GM23338 (cell line): ENCODE results near the gene BANP. TPM values are rescaled to one million over a fixed set of nuclear protein-coding genes. Genes with fewer than 3 reads are reported as not detected.

Source experiments
- ATAC-seq: fragments of 200-7000 bp; cut with Tn5 transposase; 3 replicates; pipeline ENCODE4 v1.9.1; 2020
- DNase-seq: peaks from one replicate; pipeline ENCODE4 v3.0.0-alpha.2; 2015; ENCODE audit warnings: low spot score
- H2AFZ ChIP-seq: fragments of 200-600 bp; sonication (generic); 2 replicates; pipeline ENCODE4 v1.8.0; 2016; ENCODE audit warnings: antibody characterized with exemption, mild to moderate bottlenecking, moderate library complexity
- H3F3A ChIP-seq: fragments of 200-600 bp; sonication (generic); replicated peaks from 2 replicates; pipeline ENCODE4 v1.8.0; 2017; ENCODE audit warnings: antibody characterized with exemption, mixed run types, low read depth
- H3K27ac ChIP-seq: fragments of 200-600 bp; sonication (generic); 2 replicates; pipeline ENCODE4 v1.6.1; 2016; ENCODE audit warnings: low read depth
- H3K27me3 ChIP-seq: fragments of 200-600 bp; sonication (generic); 2 replicates; pipeline ENCODE4 v1.8.0; 2016; ENCODE audit warnings: mild to moderate bottlenecking, mixed run types, moderate library complexity; ENCODE audit not compliant: insufficient read depth
- H3K36me3 ChIP-seq: fragments of 200-600 bp; sonication (generic); 2 replicates; pipeline ENCODE4 v1.8.0; 2016; ENCODE audit warnings: mild to moderate bottlenecking; ENCODE audit not compliant: insufficient read depth
- H3K4me1 ChIP-seq: fragments of 200-600 bp; sonication (generic); 2 replicates; pipeline ENCODE4 v1.8.0; 2016; ENCODE audit warnings: mild to moderate bottlenecking, moderate library complexity; ENCODE audit not compliant: insufficient read depth
- H3K4me2 ChIP-seq: fragments of 200-600 bp; sonication (generic); 2 replicates; pipeline ENCODE4 v1.7.1; 2017; ENCODE audit warnings: mixed run types
- H3K4me3 ChIP-seq: fragments of 200-600 bp; sonication (generic); 2 replicates; pipeline ENCODE4 v1.6.1; 2016; ENCODE audit warnings: mixed run types
- H3K79me2 ChIP-seq: fragments of 200-600 bp; sonication (generic); replicated peaks from 2 replicates; pipeline ENCODE4 v1.8.0; 2017; ENCODE audit warnings: mild to moderate bottlenecking; ENCODE audit not compliant: insufficient read depth
- H3K9me2 ChIP-seq: fragments of 200-600 bp; sonication (generic); 2 replicates; pipeline ENCODE4 v1.8.0; 2017; ENCODE audit not compliant: insufficient read depth
- H4K20me1 ChIP-seq: fragments of 200-600 bp; sonication (generic); replicated peaks from 2 replicates; pipeline ENCODE4 v1.8.0; 2017; ENCODE audit warnings: mild to moderate bottlenecking; ENCODE audit not compliant: insufficient read depth
- H3K27ac Mint-ChIP-seq: 2 replicates; pipeline ENCODE4 v1.8.0; 2020; ENCODE audit warnings: inconsistent platforms, mild to moderate bottlenecking, moderate library complexity, mixed read lengths
- H3K27me3 Mint-ChIP-seq: 3 replicates; pipeline ENCODE4 v1.8.0; 2022; ENCODE audit warnings: low read depth, mild to moderate bottlenecking, moderate library complexity, mixed read lengths, inconsistent platforms; ENCODE audit not compliant: insufficient read depth, poor library complexity
- H3K36me3 Mint-ChIP-seq: 3 replicates; pipeline ENCODE4 v1.8.0; 2021; ENCODE audit warnings: low read depth, mild to moderate bottlenecking, inconsistent platforms, moderate library complexity, mixed read lengths
- H3K4me1 Mint-ChIP-seq: 3 replicates; pipeline ENCODE4 v1.8.0; 2020; ENCODE audit warnings: mild to moderate bottlenecking, inconsistent platforms, mixed read lengths
- H3K4me3 Mint-ChIP-seq: 3 replicates; pipeline ENCODE4 v1.8.0; 2021; ENCODE audit warnings: moderate library complexity, mild to moderate bottlenecking, inconsistent platforms, mixed read lengths
- H3K9me3 Mint-ChIP-seq: 3 replicates; pipeline ENCODE4 v1.8.0; 2020; ENCODE audit warnings: moderate library complexity, mild to moderate bottlenecking, inconsistent platforms, mixed read lengths
- CREB1 ChIP-seq: fragments of 250-450 bp; sonication (Bioruptor Pico); IDR thresholded peaks from 2 replicates; pipeline ENCODE4 v1.5.0; 2020; ENCODE audit warnings: low read depth, mild to moderate bottlenecking, moderate library complexity
- ETS1 ChIP-seq: IDR thresholded peaks from 2 replicates; pipeline ENCODE4 v1.6.1; 2016; ENCODE audit warnings: antibody characterized with exemption
- EZH2 ChIP-seq: fragments of 200-600 bp; sonication (generic); IDR thresholded peaks from one replicate; pipeline ENCODE4 v1.8.0; 2017; ENCODE audit warnings: antibody characterized with exemption, mild to moderate bottlenecking, low read depth; ENCODE audit not compliant: unreplicated experiment
- EZH2phosphoT487 ChIP-seq: fragments of 200-600 bp; sonication (generic); IDR thresholded peaks from one replicate; pipeline ENCODE4 v1.8.1; 2018; ENCODE audit warnings: antibody characterized with exemption; ENCODE audit not compliant: unreplicated experiment
- JUNB ChIP-seq: IDR thresholded peaks from one replicate; pipeline ENCODE4 v1.6.1; 2016; ENCODE audit warnings: antibody characterized with exemption; ENCODE audit not compliant: unreplicated experiment
- NANOG ChIP-seq: IDR thresholded peaks from 2 replicates; pipeline ENCODE4 v1.6.1; 2016; ENCODE audit warnings: antibody characterized with exemption, borderline replicate concordance
- POLR2AphosphoS5 ChIP-seq: IDR thresholded peaks from 2 replicates; pipeline ENCODE4 v1.6.1; 2016; ENCODE audit warnings: antibody characterized with exemption, low read depth
- REST ChIP-seq: IDR thresholded peaks from one replicate; pipeline ENCODE4 v1.6.1; 2018; ENCODE audit warnings: antibody characterized with exemption; ENCODE audit not compliant: unreplicated experiment
- STAT1 ChIP-seq: IDR thresholded peaks from one replicate; pipeline ENCODE4 v1.6.1; 2016; ENCODE audit warnings: antibody characterized with exemption; ENCODE audit not compliant: unreplicated experiment
- ZNF114 ChIP-seq: fragments of 250-450 bp; sonication (Bioruptor Pico); IDR thresholded peaks from 2 replicates; pipeline ENCODE4 v1.5.0; 2020; ENCODE audit warnings: mild to moderate bottlenecking, moderate library complexity
- ZNF331 ChIP-seq: fragments of 250-450 bp; sonication (Bioruptor Pico); IDR thresholded peaks from 2 replicates; pipeline ENCODE4 v1.5.0; 2020; ENCODE audit warnings: low read depth, mild to moderate bottlenecking, moderate library complexity
- ZNF462 ChIP-seq: fragments of 250-450 bp; sonication (Bioruptor Pico); IDR thresholded peaks from 2 replicates; pipeline ENCODE4 v1.5.0; 2020; ENCODE audit warnings: mild to moderate bottlenecking, moderate library complexity
- polyA plus RNA-seq: library from polyadenylated mRNA; unstranded; fragments of >200 nt; fragmentation: Nextera tagmentation; extraction: Ambion mirVana; gene quantifications from 2 replicates; pipeline ENCODE4 v1.2.1, GENCODE V29; 2016
- total RNA-seq: library from RNA; depleted of rRNA; stranded (reverse); fragments of >200 nt; shearing (Covaris generic); gene quantifications from 2 replicates; pipeline ENCODE4 v1.2.3, GENCODE V29; 2014

BANP gene
- total and polyA plus RNA-seq, 2 experiments from 2014 or later, result 22.3 to 48.0 TPM

GRCh38 chr16:88116121-88116520 is 164.9 kb downstream of the BANP start:
- H3K27me3 ChIP-seq, result no peaks in the 10 kb centered on the region
- H3K36me3 Mint-ChIP-seq, result no peaks in the 10 kb centered on the region
- no peak overlapping the region for H3K4me3 Mint-ChIP-seq
- H3K4me1 Mint-ChIP-seq, result peaks cover 14% of the 10 kb centered on the region
- H3K36me3 ChIP-seq, result no peaks in the 10 kb centered on the region
- no peaks in the 10 kb centered on the region for H3K79me2 ChIP-seq
- DNase-seq (no peak), ATAC-seq (no peak)
- no peaks in the 10 kb centered on the region for H3K4me1 ChIP-seq
- no peak overlapping the region for H3K27ac ChIP-seq
- peaks cover 20% of the 10 kb centered on the region for H3K27me3 Mint-ChIP-seq
- H3K4me3 ChIP-seq, result no peak overlapping the region
- H2AFZ ChIP-seq, result no peak overlapping the region
- H3K9me3 Mint-ChIP-seq, result no peaks in the 10 kb centered on the region
- H3F3A ChIP-seq, result no peaks in the 10 kb centered on the region
- no peak overlapping the region for H3K4me2 ChIP-seq
- no peak overlapping the region for H3K27ac Mint-ChIP-seq
- H4K20me1 ChIP-seq, result no peaks in the 10 kb centered on the region
- no peak for TF ChIP-seq ZNF114
- TF ChIP-seq ZNF331 (CRISPR knock-in tag), result no peak
- no peak for TF ChIP-seq STAT1
- H3K9me2 ChIP-seq, result no peaks in the 10 kb centered on the region

- DNase-seq (no peak), ATAC-seq (no peak)
- H3K36me3 ChIP-seq, result no peaks in the 10 kb centered on the region
- no peaks in the 10 kb centered on the region for H4K20me1 ChIP-seq
- H3K27me3 ChIP-seq, result no peaks in the 10 kb centered on the region
- H3F3A ChIP-seq, result no peaks in the 10 kb centered on the region
- H3K9me3 Mint-ChIP-seq, result no peaks in the 10 kb centered on the region
- peaks cover 14% of the 10 kb centered on the region for H3K4me1 Mint-ChIP-seq
- no peaks in the 10 kb centered on the region for H3K4me1 ChIP-seq
- no peaks in the 10 kb centered on the region for H3K36me3 Mint-ChIP-seq
- no peaks in the 10 kb centered on the region for H3K9me2 ChIP-seq
- H3K27me3 Mint-ChIP-seq, result peaks cover 20% of the 10 kb centered on the region
- H3K27ac ChIP-seq, result no peak overlapping the region
- H3K4me2 ChIP-seq, result no peak overlapping the region
- no peak overlapping the region for H2AFZ ChIP-seq
- H3K79me2 ChIP-seq, result no peaks in the 10 kb centered on the region
- no peak overlapping the region for H3K4me3 ChIP-seq
- H3K4me3 Mint-ChIP-seq, result no peak overlapping the region
- H3K27ac Mint-ChIP-seq, result no peak overlapping the region
- TF ChIP-seq ZNF462 (CRISPR knock-in tag) (no peak), JUNB (no peak), STAT1 (no peak), EZH2 (no peak), REST (no peak), ZNF114 (no peak), NANOG (no peak), POLR2AphosphoS5 (no peak), CREB1 (CRISPR knock-in tag) (no peak), ZNF331 (CRISPR knock-in tag) (no peak), ETS1 (no peak), EZH2phosphoT487 (no peak)
Measured at GRCh38 chr16:88117476-88117868, 166.2 kb downstream of the BANP start.
